Activated T-helper 2 cell treated with anti-CD3 and anti-CD28 coated beads, Interferon-gamma antibody, Interleukin-2, Interleukin-4, amounts not matched to agents 10 μg/mL and 5 μg/mL and 100 μg/mL, durations not matched to agents 14 hours and 24 hours and 36 hours (primary cell): ENCODE results near the gene CMTM1. TPM values are rescaled to one million over a fixed set of nuclear protein-coding genes. Genes with fewer than 3 reads are reported as not detected.

Source experiments
- DNase-seq: peaks from one replicate; pipeline ENCODE4 v3.0.0; 2021; ENCODE audit warnings: low spot score
- H3K27ac Mint-ChIP-seq: one replicate; pipeline ENCODE4 v1.8.0; 2021; ENCODE audit warnings: mixed read lengths
- H3K27me3 Mint-ChIP-seq: one replicate; pipeline ENCODE4 v1.8.0; 2021; ENCODE audit warnings: low read depth, mixed read lengths
- H3K36me3 Mint-ChIP-seq: one replicate; pipeline ENCODE4 v1.8.0; 2021; ENCODE audit warnings: low read depth, mixed read lengths
- H3K4me1 Mint-ChIP-seq: one replicate; pipeline ENCODE4 v1.8.0; 2021; ENCODE audit warnings: low read depth, mixed read lengths
- H3K4me3 Mint-ChIP-seq: one replicate; pipeline ENCODE4 v1.8.0; 2021; ENCODE audit warnings: low read depth, mild to moderate bottlenecking, moderate library complexity, mixed read lengths
- H3K9me3 Mint-ChIP-seq: one replicate; pipeline ENCODE4 v1.8.0; 2021; ENCODE audit warnings: mixed read lengths
- intact Hi-C: fragments of 100-400 bp; cut with micrococcal nuclease; formaldehyde crosslinking; loops from one replicate; pipeline ENCODE4 v1.15.1; 2023
- total RNA-seq: library from RNA; stranded (reverse); gene quantifications from 2 replicates; pipeline ENCODE4 v1.2.3, GENCODE V29; 2022

CMTM1 gene
- total RNA-seq, 1 donor from 2014 or later = 10.7 TPM

DNA sequence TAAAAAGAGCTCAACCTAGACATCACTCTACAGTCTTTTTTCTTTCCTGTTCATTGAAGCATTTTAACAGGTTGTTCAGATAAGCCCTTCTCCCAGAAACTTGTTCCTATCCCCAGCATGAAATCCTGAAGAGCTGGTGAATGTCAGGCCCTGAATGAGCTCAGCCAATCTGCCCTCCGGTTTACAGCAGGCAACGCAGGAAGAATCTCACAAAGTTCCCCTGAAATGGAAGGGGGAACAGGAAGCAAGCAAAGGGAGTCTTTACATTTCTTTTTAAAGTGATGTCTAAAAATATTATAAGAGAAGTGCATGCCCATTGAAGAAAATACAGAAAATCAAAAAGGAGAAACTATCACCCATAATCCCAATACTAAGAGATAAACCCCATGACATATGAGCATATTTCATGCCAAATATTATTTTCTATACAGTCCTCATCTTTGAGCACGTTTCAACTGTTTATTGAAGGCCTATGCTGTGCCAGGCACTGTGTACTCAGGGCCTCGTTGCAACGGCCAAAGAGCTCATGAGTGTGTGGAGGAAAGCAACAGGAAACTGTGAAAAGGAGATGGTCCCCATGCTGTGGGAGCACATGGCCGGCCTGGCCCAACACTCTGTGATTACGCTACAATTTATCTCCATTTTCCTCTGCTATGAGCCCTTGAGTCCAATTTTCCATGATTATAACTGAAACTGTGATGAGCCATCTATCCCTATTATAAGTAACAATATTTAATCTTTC, 22.1 kb upstream of the CMTM1 start:
- Mint-ChIP-seq H3K9me3 (no peaks in the 10 kb centered on the region), H3K36me3 (peaks cover 8% of the 10 kb centered on the region), H3K4me3 (no peak overlapping the region), H3K27me3 (no peaks in the 10 kb centered on the region), H3K4me1 (peaks cover 33% of the 10 kb centered on the region), H3K27ac (no peak overlapping the region)
- no peak for DNase-seq
- intact Hi-C loops = no loop called here

DNA sequence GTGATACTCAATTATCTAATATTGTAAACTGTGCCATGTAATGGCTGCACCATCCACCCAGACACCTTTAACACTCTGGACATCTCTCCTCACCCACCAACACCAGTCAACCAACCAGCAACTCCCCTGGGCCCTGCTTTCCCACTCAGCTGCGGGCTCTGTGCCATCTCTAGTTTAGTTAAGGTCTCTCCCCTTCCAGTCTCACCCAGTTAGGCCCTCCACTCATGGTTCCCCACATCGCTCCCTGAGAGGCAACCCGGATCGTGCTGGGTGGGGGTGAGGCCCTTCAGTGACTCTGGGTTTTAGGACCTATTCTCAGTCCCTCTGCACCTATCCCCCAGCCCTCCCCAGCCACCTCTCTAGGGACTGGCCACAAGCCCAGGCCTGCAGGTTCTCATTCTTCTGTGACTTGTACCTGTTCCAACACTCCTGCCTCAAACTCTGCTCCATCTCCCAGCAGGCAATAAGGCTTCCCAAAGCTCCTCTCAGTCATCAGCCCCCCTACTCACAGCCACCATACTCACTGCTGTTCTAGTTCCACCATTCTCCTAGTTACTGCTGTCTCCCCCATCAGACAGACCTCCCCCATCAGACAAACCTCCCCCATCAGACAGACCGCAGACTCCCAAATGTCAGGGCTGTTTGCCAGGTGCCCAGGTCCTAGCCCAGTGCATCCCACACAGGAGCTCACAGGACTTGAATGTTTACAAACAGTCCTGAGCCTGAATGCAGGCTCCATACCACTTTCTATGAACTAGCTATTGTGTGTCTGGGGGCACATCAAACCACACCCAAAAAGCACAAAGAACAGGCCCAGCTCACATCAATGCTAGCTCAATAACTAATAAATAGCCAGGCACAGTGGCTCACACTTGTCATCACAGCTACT, 18.9 kb upstream of the CMTM1 start:
- no peaks in the 10 kb centered on the region for H3K27me3 Mint-ChIP-seq
- H3K9me3 Mint-ChIP-seq = no peaks in the 10 kb centered on the region
- peaks cover 5% of the 10 kb centered on the region for H3K36me3 Mint-ChIP-seq
- H3K4me1 Mint-ChIP-seq = peaks cover 39% of the 10 kb centered on the region
- H3K27ac Mint-ChIP-seq = peak overlapping the region; percentile 33
- intact Hi-C loops = no loop called here
- H3K4me3 Mint-ChIP-seq = no peak overlapping the region
- no peak for DNase-seq

DNA sequence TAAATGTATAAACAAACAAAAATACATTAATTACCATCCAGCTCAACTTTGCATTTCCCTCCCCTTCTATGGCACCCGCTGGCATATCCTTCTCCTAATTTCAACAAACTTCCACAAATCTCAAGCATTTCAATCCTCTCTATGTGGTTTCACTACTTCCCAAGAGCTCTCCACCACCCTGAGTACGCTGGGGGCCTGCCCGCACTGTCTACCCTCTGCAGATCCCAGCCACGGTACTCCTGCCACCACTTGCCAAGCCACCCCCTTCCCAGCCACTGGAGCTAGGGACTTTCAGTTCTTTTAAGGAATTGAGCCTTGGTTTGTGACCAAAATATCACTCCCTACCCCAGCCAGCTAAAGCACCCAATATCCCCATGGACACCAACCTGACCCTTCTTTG, 18.2 kb upstream of the CMTM1 start:
- H3K4me1 Mint-ChIP-seq = peaks cover 39% of the 10 kb centered on the region
- H3K36me3 Mint-ChIP-seq = peaks cover 10% of the 10 kb centered on the region
- no peaks in the 10 kb centered on the region for H3K27me3 Mint-ChIP-seq
- peak overlapping the region; percentile 85 for H3K27ac Mint-ChIP-seq
- no peak for DNase-seq
- intact Hi-C loops = no loop called here
- no peaks in the 10 kb centered on the region for H3K9me3 Mint-ChIP-seq
- no peak overlapping the region for H3K4me3 Mint-ChIP-seq

DNA sequence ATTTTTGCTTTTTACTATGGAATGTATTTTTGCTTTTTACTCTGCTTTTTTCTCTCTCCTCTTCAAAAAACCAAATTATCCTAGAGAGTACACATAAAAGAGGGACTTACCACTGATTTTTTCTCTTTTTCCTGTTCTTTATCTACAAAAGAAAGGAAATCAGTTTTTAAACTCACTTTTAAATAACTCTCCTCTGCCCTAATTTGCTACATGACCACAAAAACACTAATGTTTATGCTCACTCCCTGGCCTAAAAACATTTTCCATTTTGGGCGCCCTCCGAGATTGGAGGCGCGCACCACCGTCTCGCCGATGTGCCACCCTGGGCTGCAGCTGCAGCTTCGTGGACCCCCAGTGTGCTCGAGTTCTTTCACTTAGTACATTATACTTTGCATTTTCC, 17.4 kb upstream of the CMTM1 start:
- peaks cover 46% of the 10 kb centered on the region for H3K4me1 Mint-ChIP-seq
- H3K9me3 Mint-ChIP-seq = no peaks in the 10 kb centered on the region
- intact Hi-C loops = no loop called here
- peaks cover 18% of the 10 kb centered on the region for H3K36me3 Mint-ChIP-seq
- H3K4me3 Mint-ChIP-seq = peak overlapping the region; percentile 62
- no peak for DNase-seq
- H3K27ac Mint-ChIP-seq = peak overlapping the region; percentile 85
- H3K27me3 Mint-ChIP-seq = no peaks in the 10 kb centered on the region

DNA sequence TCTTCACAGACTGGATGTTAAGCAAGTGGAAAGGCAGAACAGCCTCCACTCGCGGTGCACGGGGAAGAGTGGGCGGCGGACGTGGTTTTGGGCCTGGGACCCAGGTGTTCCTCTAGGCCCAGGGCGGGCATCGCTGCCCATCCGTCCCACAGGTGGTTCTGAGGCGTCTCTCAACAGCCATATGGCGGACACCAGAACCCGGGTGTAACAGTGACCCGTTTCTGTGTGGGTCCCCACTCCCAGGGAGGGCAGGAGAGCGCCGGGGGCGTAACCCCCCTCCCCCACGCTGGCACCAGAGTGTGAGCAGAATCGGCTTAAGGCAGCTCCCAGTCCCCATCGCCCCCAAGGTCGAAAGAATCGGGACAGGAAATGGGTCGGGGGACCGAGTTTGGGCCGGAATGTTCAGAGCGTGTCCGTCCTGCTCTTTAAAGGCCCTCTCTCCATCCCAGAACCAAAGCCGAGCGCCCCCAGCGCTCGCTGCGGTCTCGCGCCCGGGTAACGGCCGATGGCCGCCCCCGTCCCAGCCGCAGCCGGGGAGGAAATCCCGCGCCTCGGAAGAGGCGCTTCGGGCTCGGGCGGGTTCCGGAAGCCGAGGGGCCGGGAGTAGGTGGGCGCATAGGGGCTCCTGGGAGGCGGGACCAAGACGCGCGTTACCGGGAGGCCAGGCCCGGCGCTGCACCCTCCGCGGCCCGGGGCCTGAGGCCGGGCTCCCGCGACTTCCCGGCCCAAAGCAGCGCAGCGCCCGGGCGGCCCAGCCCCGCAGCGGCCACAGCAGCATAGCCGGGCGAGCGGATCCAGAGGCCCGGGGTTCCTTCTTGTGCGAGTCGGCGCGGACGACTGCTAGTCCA, 16.7 kb upstream of the CMTM1 start, which contains the start of gene TK2:
Gene TK2 (minus strand): TSS at position 839 of the 848 bp plus-strand sequence. CDS start 61 bp downstream, at position 778.
- H3K27me3 Mint-ChIP-seq = no peaks in the 10 kb centered on the region
- peak within 1 kb of the TSS; percentile 85 for H3K27ac Mint-ChIP-seq
- peaks cover 47% of the 10 kb centered on the region for H3K4me1 Mint-ChIP-seq
- H3K4me3 Mint-ChIP-seq = peak within 1 kb of the TSS; percentile 83
- intact Hi-C loops = no loop called here
- H3K9me3 Mint-ChIP-seq = no peaks in the 10 kb centered on the region
- peaks cover 24% of the 10 kb centered on the region for H3K36me3 Mint-ChIP-seq
- DNase-seq = peak; percentile 40

DNA sequence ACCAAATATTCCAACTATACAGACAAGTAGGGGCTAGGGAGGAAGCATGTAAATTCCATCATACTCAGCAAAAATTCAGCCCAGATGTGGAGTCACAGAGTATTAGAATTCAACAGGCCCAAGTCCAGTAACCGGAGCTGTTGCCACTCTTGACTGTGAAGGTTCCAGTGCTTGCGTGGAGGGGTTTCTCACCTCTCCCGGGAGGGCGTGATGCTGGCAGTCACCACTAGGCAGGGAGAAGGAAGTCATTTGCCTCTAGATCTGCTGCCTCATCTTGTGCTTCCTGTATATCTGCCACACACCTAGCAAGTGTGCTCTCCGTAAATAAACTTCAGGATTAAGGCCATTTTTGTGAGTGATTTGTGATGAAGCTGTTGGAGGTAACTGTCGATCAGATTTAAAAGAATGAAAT, 14.9 kb upstream of the CMTM1 start:
- Mint-ChIP-seq H3K27me3 (no peaks in the 10 kb centered on the region), H3K4me1 (peaks cover 65% of the 10 kb centered on the region), H3K4me3 (peak overlapping the region; percentile 98), H3K9me3 (no peaks in the 10 kb centered on the region), H3K36me3 (peaks cover 42% of the 10 kb centered on the region), H3K27ac (peak overlapping the region; percentile 93)
- intact Hi-C loops = no loop called here
- DNase-seq = peak; percentile 43

DNA sequence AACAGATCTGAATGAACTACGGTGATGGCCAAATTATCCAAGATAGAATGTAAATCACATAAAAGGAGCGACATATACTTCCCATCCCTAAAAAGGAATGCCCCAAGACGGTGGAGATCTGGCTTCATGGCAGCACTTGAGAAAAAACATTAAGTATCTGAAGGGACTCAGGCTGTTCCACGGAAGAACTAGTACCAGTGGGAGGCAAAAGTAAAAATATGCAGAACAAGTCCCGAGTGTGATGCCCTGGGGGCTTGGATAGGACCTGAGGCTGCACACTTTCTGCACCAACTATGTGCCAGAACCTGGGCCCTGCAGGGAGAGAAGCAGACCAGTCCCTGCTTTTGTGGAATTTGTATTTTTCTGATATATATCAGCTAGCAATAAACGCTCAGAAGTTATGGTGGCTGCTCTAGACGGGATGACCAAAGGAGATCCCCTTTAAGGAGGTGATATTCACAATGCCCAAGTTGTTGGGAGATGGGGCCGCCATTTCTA, 14.4 kb upstream of the CMTM1 start:
- DNase-seq = no peak
- H3K27me3 Mint-ChIP-seq = no peaks in the 10 kb centered on the region
- intact Hi-C loops = loop anchor here (1.0 to 2.0 kb wide), 5 partner anchors 11 to 53 kb away; no protein-coding TSS in a partner anchor
- H3K27ac Mint-ChIP-seq = peak overlapping the region; percentile 93
- H3K4me3 Mint-ChIP-seq = peak overlapping the region; percentile 98
- H3K36me3 Mint-ChIP-seq = peaks cover 42% of the 10 kb centered on the region
- H3K4me1 Mint-ChIP-seq = peaks cover 66% of the 10 kb centered on the region
- H3K9me3 Mint-ChIP-seq = no peaks in the 10 kb centered on the region

DNA sequence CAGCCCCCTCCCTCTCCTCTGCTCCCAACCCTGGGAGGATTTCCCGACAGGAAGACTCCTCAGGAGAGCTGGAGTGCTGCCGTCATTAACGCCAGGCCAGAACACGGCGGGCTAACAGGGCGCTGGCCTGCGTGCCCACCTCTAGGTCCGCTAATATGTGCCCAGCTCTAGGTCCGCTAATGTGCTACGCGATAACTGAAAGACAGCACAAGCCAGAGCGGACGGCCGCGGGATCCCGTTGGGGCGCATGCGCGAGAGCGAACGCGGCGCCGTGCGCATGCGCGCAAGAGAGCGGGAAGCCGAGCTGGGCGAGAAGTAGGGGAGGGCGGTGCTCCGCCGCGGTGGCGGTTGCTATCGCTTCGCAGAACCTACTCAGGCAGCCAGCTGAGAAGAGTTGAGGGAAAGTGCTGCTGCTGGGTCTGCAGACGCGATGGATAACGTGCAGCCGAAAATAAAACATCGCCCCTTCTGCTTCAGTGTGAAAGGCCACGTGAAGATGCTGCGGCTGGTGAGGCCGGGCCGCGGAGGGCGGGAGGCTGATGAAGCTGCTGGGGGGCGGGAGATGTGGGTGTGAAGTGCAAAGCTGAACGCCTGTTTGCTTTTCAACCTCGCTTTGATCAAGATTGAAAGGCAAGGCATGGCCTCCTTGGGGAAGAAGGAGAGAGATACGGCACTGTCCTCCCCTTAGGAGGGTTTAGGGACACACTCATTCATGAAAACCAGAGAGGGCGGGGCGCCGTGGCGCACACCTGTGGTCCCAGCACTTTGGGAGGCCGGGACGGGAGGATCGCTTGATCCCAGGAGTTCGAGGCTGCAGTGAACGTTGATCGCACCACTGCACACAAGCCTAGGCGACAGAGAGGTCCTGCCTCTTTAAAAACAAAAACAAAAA, 13.7 kb upstream of the CMTM1 start, which contains the start of gene CKLF:
Gene CKLF (plus strand): TSS at position 291 of the 892 bp plus-strand sequence. CDS start 140 bp downstream, at position 431.
- peaks cover 41% of the 10 kb centered on the region for H3K36me3 Mint-ChIP-seq
- DNase-seq = peak; percentile 94
- H3K9me3 Mint-ChIP-seq = no peaks in the 10 kb centered on the region
- H3K27me3 Mint-ChIP-seq = no peaks in the 10 kb centered on the region
- H3K4me1 Mint-ChIP-seq = peaks cover 64% of the 10 kb centered on the region
- H3K27ac Mint-ChIP-seq = peak within 1 kb of the TSS; percentile 93
- intact Hi-C loops = loop anchor here (1.0 to 2.0 kb wide), 5 partner anchors 11 to 53 kb away; no protein-coding TSS in a partner anchor
- peak within 1 kb of the TSS; percentile 98 for H3K4me3 Mint-ChIP-seq

DNA sequence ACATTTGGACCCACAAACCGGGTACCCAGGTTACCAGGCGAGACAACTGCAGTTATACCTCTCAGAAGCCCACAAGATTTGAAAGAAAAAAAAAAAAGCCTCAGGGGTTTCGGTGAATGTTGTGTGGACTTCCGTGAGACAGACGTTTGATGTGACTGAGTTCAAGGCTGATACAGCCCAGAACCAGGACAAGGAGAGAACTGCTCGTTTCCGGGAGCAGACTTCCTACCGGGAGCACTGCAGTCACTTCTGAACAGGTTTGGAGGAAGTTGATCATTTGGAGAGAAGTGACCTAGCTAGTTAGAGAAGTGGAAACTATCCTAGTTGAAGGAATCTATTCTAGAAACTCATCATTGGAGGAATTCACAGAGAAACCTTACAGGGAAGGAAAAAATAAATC, 13.0 kb upstream of the CMTM1 start:
- peak overlapping the region; percentile 98 for H3K4me3 Mint-ChIP-seq
- DNase-seq = no peak
- peaks cover 45% of the 10 kb centered on the region for H3K36me3 Mint-ChIP-seq
- H3K9me3 Mint-ChIP-seq = no peaks in the 10 kb centered on the region
- H3K4me1 Mint-ChIP-seq = peaks cover 64% of the 10 kb centered on the region
- intact Hi-C loops = loop anchor here (2.0 kb wide), 1 partner anchor 44 kb away; no protein-coding TSS in a partner anchor
- no peaks in the 10 kb centered on the region for H3K27me3 Mint-ChIP-seq
- peak overlapping the region; percentile 93 for H3K27ac Mint-ChIP-seq

DNA sequence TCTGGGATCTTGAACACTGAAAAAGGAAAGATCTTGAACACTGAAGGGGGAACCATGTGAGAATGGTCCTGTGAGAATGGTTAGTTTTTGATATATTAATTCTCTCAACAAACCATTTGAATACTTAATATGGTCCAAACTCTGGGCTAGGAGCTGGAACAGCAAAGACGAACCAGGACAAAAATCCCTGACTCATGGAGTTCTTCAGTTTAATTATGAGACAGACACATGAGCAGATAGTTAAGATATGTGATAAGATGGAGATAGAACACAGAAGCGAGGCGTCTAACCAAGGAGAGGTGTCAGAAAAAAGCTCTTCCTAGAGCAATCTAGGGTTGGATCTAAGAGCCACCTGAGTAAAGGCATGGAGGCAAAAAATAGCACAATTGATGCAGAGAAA, 12.2 kb upstream of the CMTM1 start:
- Mint-ChIP-seq H3K27me3 (no peaks in the 10 kb centered on the region), H3K9me3 (no peaks in the 10 kb centered on the region), H3K4me1 (peaks cover 62% of the 10 kb centered on the region), H3K27ac (no peak overlapping the region), H3K4me3 (peak overlapping the region; percentile 98), H3K36me3 (peaks cover 53% of the 10 kb centered on the region)
- no peak for DNase-seq
- intact Hi-C loops = no loop called here

DNA sequence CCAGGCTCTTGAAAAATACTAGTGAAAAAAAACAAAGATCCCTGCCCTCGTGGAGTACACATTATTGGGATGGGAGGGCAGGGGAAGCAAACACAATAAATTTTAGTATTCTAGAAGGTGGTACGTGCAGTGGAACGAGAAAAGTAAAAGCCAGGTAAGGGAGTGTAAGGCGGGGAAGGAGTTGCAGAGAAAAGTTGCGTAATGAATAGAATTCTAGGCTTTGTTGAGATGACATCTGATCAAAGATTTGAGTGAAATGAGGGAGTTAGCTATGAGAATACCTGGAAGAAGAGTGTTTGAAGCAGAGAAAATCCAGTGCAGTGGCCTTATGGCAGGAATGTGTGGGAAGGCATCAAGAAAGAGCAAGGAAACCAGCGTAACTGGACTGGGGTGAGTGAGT, 11.7 kb upstream of the CMTM1 start:
- Mint-ChIP-seq H3K4me3 (peak overlapping the region; percentile 98), H3K9me3 (no peaks in the 10 kb centered on the region), H3K27ac (no peak overlapping the region), H3K4me1 (peaks cover 64% of the 10 kb centered on the region), H3K27me3 (no peaks in the 10 kb centered on the region), H3K36me3 (peaks cover 58% of the 10 kb centered on the region)
- intact Hi-C loops = no loop called here
- no peak for DNase-seq
